ENCODE data around the gene HLA-C. TPM values are rescaled to one million over a fixed set of nuclear protein-coding genes. Genes with fewer than 3 reads are reported as not detected.
"Not testable (repeated sequence)": the region's sequence is repeated elsewhere in the genome, so short reads cannot be mapped to it uniquely, and the experiment has no call there.

The HLA-C gene
- total RNA-seq, 1 donor, result 159 TPM

DNA sequence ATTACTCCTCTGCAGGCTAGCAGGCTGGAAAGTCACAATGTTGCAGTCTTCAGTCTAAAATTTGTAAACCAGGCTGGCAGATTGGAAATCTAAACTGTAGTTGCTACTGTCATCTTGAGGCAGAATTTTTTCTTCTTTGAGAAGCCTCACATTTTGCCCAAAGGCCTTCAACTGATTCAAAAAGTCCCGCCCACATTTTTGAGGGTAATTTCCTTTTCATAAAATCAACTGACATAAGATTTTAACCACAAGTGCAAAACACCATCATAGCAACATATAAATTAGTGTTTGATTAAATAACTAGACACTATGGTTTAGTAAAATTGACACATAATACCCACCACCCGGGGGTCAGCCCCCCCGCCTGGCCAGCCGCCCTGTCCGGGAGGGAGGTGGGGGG lies 28.4 kb downstream of the HLA-C start:
- DNase-seq (ENCODE audit: low read depth), result no peak
- TF ChIP-seq, protein P1, sequence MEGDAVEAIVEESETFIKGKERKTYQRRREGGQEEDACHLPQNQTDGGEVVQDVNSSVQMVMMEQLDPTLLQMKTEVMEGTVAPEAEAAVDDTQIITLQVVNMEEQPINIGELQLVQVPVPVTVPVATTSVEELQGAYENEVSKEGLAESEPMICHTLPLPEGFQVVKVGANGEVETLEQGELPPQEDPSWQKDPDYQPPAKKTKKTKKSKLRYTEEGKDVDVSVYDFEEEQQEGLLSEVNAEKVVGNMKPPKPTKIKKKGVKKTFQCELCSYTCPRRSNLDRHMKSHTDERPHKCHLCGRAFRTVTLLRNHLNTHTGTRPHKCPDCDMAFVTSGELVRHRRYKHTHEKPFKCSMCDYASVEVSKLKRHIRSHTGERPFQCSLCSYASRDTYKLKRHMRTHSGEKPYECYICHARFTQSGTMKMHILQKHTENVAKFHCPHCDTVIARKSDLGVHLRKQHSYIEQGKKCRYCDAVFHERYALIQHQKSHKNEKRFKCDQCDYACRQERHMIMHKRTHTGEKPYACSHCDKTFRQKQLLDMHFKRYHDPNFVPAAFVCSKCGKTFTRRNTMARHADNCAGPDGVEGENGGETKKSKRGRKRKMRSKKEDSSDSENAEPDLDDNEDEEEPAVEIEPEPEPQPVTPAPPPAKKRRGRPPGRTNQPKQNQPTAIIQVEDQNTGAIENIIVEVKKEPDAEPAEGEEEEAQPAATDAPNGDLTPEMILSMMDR (IDR thresholded peaks at IDR 0.05; ENCODE audit: insufficient read depth, low read length), result no peak
- no peak overlapping the region for H3K4me3 ChIP-seq (ENCODE audit: low read depth, low read length)

DNA sequence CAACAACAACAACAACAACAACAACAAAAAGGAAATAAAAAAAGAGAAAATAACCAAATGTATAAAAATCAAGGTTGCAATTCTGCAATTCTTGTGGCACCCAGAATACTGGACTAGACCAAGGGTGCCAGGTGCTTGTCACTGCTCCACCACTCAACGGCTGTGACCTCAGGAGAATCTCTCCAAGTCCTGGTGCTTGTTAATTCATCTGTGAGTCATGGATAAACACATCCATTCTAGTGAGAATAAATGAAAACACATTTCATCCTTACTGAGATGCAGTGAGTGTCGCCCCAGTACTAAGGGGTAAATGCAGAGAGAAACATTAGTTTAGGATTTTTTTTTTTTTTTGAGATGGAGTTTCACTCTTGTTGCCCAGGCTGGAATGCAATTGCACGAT lies 32.0 kb downstream of the HLA-C start:
- DNase-seq (ENCODE audit: low read depth), result no peak

GRCh38 chr6:31234101-31234500 lies 37.8 kb downstream of the HLA-C start:
- not testable (repeated sequence) for DNase-seq (ENCODE audit: low read depth); H3K4me3 ChIP-seq (ENCODE audit: low read depth, low read length)

More for the DNA sequence above, 32.0 kb downstream of the HLA-C start:
- H3K4me3 ChIP-seq (ENCODE audit: low read depth, low read length), result no peak overlapping the region
- TF ChIP-seq, protein P1 (IDR thresholded peaks at IDR 0.05; ENCODE audit: insufficient read depth, low read length), result no peak

GRCh38 chr6:31228476-31228875 lies 43.4 kb downstream of the HLA-C start:
- no peak overlapping the region for H3K4me3 ChIP-seq (ENCODE audit: low read depth, low read length)
- no peak for DNase-seq (ENCODE audit: low read depth)
- TF ChIP-seq, protein P1 (IDR thresholded peaks at IDR 0.05; ENCODE audit: insufficient read depth, low read length), result no peak

- TF ChIP-seq, protein P1 (IDR thresholded peaks at IDR 0.05; ENCODE audit: insufficient read depth, low read length), result no peak
- H3K4me3 ChIP-seq (ENCODE audit: low read depth, low read length), result no peak overlapping the region
- DNase-seq (ENCODE audit: low read depth), result no peak
Observed at GRCh38 chr6:31227143-31227542, 44.7 kb downstream of the HLA-C start.

DNA sequence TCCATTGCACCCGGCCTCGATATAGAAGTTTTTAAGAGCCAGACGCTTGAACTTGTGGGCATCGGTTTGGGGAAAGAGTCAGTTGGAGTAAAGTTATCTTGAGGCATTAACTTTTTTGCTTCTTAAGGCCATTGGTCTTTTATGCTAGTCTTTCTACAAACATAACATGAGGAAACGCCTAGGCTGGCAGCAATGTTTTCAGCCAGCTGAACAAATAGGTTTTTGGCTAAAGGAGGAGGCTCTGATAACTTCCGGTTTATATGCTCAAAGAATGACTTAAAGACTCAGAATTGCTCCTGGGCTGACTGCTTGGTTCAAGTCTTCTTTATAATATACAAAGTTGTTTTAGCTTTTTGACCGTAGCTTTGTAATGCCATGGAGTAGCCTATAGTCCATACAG lies 46.2 kb downstream of the HLA-C start:
- DNase-seq (ENCODE audit: low read depth), result no peak
- no peak overlapping the region for H3K4me3 ChIP-seq (ENCODE audit: low read depth, low read length)
- TF ChIP-seq, protein P1 (IDR thresholded peaks at IDR 0.05; ENCODE audit: insufficient read depth, low read length), result no peak

- DNase-seq (ENCODE audit: low read depth), result no peak
- TF ChIP-seq, protein P1 (IDR thresholded peaks at IDR 0.05; ENCODE audit: insufficient read depth, low read length), result no peak
- H3K4me3 ChIP-seq (ENCODE audit: low read depth, low read length), result no peak overlapping the region
Observed at GRCh38 chr6:31222496-31222895, 49.4 kb downstream of the HLA-C start.

Small RNAs within 50 kb of the gene (small RNA-seq; reads per million reads assigned to genes)
- gene AL662844.1, result not detected

Other genes with a start within 250 kb of the HLA-C start
- gene C6orf15, start 159.5 kb downstream of the HLA-C start, total RNA-seq (ENCODE audit: low replicate concordance), result not detected in 2 replicates
- 1.2 and 7.0 TPM in 2 replicates for gene PSORS1C1, start 157.3 kb downstream of the HLA-C start, total RNA-seq (ENCODE audit: low replicate concordance)
- not detected in 2 replicates for gene CDSN, start 151.6 kb downstream of the HLA-C start, total RNA-seq (ENCODE audit: low replicate concordance)
- not detected in 2 replicates for gene PSORS1C2, start 133.0 kb downstream of the HLA-C start, total RNA-seq (ENCODE audit: low replicate concordance)
- 21.1 and 42.0 TPM in 2 replicates for gene CCHCR1, start 114.3 kb downstream of the HLA-C start, total RNA-seq (ENCODE audit: low replicate concordance)
- gene TCF19, start 113.5 kb downstream of the HLA-C start, total RNA-seq (ENCODE audit: low replicate concordance), result 4.2 and 46.3 TPM in 2 replicates
- not detected in 2 replicates for gene POU5F1, start 101.4 kb downstream of the HLA-C start, total RNA-seq (ENCODE audit: low replicate concordance)
- 52.0 and 84.2 TPM in 2 replicates for gene HLA-B, start 85.1 kb upstream of the HLA-C start, total RNA-seq (ENCODE audit: low replicate concordance)
- gene MICA, start 131.5 kb upstream of the HLA-C start, total RNA-seq (ENCODE audit: low replicate concordance), result 12.7 and 13.3 TPM in 2 replicates
- 3.4 and 16.6 TPM in 2 replicates for gene MICB, start 226.1 kb upstream of the HLA-C start, total RNA-seq (ENCODE audit: low replicate concordance)